Right hindlimb (tissue), 1 donor: ENCODE data around the gene STXBP4.

Experiments used
- DNase-seq: peaks from one replicate; pipeline ENCODE4 v3.0.0-alpha.2; 2018

The STXBP4 gene, protein sequence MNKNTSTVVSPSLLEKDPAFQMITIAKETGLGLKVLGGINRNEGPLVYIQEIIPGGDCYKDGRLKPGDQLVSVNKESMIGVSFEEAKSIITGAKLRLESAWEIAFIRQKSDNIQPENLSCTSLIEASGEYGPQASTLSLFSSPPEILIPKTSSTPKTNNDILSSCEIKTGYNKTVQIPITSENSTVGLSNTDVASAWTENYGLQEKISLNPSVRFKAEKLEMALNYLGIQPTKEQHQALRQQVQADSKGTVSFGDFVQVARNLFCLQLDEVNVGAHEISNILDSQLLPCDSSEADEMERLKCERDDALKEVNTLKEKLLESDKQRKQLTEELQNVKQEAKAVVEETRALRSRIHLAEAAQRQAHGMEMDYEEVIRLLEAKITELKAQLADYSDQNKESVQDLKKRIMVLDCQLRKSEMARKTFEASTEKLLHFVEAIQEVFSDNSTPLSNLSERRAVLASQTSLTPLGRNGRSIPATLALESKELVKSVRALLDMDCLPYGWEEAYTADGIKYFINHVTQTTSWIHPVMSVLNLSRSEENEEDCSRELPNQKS

DNA sequence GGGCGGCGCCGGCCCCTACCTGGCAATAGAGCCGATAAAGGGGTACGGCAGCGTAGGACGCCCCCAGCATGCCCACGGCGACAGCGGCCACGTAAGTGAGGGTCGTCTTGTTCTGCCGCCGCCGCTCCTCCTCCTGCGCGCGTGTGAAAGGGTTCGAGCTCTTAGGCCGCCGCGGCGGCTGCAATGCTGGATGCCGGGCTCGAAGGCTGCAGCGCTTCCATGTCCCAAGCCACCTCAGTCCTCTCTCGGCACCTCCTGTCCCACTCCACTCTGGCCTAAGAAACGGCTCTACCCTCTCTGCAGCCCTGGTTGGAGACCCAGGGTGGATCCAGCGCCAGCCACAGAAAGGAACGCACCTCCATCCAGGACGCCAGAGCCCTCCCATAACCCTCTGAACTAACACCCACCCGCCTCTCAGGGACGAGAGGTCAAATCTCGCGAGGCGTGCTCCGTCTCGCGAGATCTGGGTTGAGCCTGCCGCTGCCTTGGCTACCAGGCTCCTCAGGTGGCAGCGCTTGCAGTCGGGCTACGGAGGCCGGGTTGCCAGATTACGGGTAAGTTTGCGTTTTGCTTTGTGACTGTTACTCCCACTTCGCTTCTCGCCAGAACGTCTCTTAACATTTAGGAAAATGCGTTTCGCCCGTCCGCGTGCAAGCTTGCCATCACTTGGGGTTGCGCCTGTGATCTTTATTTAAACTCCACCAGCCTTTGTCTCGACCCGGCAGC is at the start of gene STXBP4, which contains the start of gene COX11:
Gene STXBP4 (plus strand): TSS at position 504 of the 726 bp plus-strand sequence. CDS start 17,455 bp downstream, outside the sequence.
Gene COX11 (minus strand): TSS at position 393 of the 726 bp plus-strand sequence. CDS start 8 bp downstream, at position 385.
- DNase-seq: peak; percentile 97

DNA sequence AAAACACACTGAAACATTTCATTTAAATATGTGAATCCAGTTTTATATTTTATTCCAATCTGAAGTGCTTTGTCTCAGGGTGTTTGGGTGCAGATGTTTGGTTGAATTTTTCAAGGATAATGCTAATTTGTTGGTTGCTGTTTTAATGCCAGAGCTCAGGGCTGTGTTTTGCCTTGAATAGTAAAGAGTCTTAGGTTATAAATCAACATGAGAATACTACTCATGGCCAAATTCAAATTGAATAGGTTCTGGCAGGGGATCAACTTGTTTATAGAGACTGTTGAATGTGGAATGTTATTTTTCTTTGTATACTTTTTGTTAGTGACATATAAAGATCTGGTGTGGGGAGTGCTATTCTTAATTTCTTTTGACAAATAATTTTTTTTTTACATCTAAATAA is 49.1 kb upstream of the STXBP4 start:
- DNase-seq: no peak

DNA sequence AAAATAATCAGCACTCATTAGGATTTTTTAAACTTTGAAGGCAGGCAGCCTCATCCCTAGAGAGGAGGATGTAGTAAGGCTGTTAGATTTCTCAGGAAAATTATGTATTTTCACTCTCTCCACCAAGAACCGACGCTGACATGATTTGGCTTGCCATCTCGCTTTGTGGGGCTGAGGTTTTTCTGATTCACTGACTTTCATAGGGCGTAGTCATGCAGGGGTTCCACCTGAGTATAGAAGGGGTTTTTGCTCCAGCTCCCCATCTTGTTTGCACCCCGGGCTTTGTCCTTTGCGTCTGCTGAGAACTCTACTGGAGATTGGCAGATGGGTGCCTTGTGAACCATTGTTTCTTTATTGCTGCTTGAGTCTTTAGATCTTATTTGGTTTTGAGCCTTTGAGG is 47.7 kb upstream of the STXBP4 start:
- DNase-seq: no peak

DNA sequence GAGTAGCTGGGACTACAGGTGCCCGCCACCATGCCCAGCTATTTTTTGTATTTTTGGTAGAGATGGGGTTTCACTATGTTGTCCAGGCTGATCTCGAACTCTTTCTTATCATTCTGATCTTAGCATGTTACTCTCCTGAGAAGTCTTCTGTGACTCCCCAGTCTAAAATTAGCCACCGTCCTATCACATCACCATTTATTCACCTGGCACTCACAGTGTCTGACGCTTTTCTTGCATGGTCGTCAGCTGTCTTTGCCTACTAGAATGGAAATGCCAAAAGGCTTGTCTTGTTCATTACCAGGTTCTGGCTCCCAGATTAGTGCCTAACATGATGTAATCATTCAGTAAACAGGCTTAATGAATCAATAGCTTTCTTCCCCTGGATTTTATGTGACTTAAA is 44.2 kb upstream of the STXBP4 start:
- DNase-seq: no peak

DNA sequence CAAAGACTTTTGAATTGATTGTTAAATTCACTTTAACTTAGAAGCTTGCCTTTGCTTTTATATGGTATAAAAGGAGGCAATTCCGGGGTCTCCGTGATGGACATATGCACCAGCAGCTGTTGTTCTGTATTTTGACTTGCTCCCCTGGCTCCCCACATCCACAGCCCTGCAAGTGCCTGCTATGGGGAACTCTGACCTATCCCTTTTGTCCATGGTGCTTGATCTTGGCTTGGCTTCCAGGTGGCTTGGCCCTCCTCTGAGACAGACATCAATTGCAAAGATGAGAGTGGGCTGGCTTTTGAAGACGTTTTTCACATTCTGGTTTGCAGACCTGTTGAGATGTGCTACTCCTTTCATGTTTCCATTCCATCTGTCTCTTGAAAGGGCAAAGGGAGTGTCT is 41.0 kb upstream of the STXBP4 start:
- DNase-seq: no peak

DNA sequence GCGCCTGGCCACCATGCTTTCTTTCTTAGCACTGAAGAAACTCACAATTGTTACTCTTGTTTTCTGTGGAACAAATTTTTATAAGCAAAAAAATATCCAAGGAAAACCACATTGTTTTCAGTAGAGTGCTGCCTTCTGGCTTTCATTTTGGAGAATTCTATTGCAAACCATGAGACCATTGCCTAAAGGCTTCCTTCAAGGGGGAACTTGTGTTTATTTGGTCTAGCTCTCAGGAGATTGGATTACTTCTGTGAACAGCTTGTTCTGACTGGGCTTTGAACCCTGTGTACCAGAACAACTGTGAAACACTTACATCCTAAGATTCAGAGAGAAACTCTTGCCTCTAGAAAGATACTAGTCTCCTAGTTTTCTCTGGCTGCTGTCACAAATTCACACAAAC is 35.9 kb upstream of the STXBP4 start:
- DNase-seq: no peak

DNA sequence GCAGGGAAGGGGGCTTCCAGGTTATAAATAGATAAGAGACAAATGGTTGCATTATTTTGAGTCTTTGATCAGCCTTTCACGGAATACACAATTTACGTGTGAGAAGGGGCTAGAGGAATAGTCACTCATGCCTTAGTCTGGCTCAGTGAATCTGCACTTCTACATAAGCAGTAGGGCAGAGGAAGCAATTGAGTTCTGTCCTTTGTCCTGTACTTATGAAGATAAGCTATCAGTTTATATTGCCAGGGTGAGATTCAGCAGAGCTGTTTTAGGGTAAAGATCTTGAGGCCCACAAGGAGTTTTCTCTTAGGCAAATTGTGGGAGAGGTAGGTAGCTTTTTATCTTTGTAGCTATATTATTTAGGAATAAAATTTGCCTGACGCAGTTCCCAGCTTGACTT is 34.6 kb upstream of the STXBP4 start:
- DNase-seq: no peak

DNA sequence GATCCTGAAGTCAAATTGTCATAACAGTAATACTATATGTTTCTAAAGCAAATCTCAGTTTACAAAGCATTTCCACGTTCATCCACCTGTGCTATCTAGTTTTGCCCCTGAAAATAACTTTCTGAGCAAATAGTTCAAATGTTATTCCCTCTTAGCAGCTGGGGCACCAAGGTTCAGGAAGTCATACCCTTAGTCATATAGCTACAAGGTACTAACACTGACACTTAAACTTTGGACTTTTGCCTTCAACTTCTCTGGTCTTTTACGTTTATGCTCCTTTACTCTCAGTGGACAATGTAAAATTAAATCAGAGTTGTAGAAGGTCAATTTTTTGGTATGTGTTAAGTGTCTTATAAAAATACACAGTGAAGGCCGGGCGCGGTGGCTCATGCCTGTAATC is 33.1 kb upstream of the STXBP4 start:
- no peak for DNase-seq

DNA sequence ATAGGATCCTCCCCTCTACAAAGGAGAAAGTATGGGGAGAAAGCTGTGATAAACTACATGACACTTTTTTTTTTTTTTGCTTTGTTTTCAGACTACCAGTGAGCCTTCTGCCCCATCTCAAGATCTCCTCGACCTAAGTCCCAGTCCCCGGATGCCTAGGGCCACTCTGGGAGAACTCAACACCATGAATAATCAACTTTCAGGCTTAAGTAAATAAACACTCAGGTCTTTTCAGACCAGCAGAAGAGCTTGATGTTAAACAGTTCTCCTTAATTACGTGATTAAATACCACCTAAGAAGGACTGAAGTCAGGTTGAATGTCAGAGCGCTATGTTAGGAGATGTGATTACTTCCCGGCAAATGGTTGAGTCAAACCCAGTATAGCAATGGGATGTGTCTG is 31.5 kb upstream of the STXBP4 start:
- no peak for DNase-seq

DNA sequence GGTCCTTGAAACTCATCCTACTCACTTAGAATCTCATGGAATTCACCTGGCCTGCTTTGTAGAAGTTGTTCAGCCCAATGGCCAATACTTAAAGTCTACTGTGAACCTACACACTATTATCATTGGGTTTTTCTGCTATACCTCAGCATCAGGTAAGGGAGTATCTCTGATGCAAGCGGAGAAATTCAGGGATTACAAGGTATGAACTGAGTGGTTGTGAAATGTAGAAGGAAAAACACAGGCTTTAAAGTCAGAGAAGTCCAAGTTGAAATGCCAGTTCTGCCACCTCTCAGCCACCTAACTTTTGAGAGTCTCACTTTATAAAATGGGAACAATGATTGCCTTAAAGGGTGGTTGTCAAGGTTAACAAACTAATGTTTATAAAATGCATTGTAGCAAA is 31.1 kb upstream of the STXBP4 start:
- no peak for DNase-seq

DNA sequence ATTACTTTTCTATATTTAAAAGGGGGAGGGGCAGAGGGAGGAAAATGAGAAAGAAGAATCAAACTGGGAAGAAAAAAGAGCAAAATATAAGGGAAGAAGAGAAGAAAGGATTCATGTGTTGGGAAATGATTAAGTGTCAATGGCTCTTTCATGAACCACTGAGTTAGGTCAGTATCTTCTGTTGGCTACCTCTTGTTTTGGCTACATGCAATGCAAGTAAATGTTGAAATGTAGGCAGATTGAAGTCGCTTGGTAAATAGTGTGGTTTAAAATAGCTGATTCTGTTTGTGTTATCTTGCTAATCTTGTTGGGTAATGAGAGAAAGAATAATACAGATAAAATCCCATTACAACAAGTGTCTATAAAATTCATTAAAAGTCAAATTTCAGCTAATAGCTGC is 27.3 kb upstream of the STXBP4 start:
- no peak for DNase-seq

DNA sequence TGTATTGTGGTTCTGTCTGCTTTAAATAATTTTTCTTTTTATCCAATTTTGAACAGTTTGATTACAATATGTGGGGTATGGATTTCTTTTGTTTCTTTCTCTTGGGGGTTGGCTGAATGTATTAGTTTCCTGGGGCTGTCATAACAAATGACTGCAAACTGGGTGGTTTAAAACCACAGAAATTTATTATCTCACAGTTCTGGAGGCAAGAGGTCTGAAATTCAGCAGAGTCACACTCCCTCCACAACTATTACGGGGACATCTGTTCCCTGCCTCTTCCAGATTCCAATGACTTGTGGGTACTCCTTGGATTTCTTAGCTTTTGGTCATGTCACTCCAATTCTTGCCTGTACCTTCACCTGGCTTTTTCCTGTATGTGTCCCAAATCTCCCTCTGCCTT is 23.8 kb upstream of the STXBP4 start:
- DNase-seq: no peak

DNA sequence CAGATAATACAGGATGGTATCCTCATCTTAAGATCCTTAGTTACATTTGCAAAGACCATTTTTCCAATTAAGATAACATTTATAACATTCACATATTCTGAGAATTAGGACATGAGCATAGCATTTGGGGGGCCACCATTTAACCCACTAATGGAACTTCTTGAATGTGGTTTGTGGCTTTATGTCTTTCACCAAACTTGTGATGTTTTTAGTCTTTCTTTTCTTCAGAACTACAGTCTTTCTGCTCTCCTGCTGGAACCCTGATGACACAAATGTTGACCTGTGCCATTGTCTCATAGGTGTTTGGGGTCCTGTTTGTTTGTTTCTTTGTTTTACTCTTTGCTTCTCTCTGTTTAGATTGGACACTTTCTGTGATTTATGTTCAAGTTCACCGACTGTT is 23.3 kb upstream of the STXBP4 start:
- DNase-seq: no peak

DNA sequence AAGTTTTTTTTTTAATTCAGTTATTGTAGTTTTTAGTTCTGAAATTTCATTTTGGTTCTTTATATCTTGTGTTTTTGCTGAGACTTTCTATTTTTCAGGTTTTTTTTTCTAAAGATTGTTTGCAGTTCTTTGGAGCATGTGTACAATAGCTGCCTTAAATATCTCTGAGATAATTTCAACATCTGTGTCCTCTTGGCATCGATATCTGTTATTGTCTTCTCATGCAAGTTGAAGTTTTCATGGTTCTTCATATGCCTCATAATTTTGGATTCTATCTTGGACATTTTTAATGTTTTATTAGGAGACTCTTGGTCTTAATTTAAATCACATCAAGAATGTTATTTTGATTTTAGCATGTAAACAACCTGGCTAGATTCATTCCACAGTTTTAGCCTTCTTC is 22.9 kb upstream of the STXBP4 start:
- no peak for DNase-seq

DNA sequence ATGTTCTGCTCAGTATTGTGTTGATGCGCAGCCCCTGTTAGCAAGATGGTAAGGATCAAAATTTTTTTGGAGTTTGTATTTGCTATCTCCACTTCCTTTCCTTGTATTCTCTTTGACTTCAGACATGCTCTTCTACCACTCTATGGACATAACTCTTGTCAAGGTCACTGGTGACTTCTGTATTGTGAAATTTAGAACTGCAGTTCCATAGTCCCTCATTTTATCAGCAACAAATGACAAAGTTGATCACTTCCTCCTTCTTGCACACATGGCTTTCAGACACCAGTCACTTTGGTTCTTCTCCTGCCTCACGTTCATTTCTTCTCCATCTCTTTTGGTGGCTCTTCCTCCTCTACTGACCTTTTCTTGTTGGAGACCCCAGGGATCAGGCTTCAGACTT is 21.2 kb upstream of the STXBP4 start:
- no peak for DNase-seq

DNA sequence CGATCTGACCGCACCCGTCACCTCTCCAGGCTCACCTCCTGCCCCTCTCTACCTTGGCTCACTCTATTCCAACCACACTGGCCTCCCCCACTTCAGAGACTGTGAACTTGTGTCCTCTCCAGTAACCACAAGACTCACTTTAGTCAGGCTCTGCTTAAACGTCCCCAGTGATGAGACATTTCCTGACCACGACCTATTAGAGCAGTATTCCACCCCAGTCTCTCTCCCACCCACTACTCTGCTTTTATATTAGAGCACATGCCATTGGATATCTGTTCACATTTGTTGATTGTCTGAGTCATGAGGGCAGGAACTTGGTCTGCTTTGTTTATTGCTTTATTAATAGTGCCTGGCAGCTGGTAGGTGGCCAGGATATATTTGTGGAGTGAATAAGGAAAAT is 20.2 kb upstream of the STXBP4 start:
- DNase-seq: no peak

DNA sequence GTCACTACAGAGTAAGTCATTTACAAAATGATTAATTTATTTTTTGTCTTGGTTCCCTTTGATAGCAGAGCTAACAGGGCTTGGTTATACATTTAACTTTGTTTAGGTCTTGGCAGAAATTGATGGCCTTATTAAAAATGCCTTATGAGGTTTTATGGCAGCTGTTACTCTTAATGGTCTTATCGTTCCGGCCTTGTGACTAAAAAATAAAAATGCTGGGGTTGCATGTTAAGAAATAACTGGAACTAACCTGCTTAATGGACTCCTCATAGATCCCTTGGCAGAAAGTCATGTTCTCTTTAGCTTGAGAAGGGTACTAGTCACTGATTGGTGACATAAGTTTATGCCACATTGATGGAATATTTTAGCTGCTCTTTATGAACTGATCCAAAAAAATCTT is 18.4 kb upstream of the STXBP4 start:
- no peak for DNase-seq

DNA sequence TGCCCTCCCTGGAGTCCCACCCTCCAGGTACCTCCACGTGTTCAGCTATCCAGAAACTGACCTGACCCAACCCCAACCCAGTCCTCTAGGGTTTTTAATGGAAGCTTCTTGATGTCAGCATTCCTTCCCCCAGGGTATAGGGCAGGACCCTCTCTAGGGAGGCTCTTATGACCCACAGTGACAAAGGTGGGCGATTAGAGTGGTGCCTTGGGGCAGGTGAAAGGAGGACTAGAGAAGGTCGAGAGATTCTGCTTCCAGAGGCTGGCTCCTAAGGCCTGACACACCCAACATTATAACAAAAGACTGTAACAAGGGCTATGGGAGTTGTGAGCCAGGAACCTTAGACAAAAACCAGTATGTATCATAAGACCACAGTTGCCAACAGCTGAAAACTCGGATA is 17.3 kb upstream of the STXBP4 start:
- no peak for DNase-seq

DNA sequence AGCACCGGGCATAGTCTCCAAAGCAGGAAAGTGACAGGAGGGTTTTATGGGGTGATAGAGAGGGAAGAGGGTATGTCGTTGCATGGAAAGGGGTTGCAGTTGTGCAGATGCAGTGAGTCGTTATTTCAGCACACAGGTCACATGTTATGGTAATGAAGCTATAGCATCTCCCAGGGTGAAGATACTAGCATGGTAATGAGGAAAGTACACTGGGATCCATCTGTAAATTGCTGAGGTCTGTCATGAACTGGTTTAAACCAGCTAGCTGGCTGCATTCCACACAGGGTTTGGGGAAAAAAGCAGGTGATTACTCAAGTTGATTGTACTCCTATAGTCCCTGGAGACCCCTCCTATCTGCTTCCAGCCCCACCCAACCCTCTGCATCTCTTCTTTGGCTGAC is 11.8 kb upstream of the STXBP4 start:
- no peak for DNase-seq

DNA sequence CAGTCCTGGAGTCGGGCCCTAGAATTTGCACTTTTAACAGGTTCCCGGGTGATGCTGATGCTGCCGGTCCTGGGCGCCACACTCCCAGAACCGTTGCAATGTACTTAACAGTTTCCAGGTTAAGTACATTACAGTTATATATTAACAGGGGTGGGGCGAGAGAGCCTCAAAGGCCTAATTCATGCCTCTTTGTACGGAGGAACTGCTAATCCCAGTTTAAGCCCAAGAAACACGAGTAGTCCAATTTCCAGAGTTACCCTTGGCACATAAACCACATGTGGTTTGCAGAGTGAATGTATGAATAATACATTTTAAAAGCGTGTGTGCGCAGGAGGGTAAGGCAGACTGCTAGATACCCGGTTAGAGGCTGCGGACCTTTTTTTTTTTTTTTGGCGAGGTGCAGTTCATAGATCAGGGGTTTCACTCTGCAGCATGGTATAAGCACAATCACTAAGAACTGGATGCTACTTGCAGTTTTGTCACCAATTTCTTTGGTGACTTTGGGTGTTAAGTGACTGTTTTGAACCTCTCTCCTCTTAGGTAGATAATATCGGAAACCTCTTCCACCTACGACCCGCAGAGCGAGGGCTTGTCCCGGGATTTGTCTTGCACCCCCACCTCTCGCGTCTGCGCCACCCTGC is 824 bp upstream of the STXBP4 start:
- DNase-seq: peak; percentile 28

DNA sequence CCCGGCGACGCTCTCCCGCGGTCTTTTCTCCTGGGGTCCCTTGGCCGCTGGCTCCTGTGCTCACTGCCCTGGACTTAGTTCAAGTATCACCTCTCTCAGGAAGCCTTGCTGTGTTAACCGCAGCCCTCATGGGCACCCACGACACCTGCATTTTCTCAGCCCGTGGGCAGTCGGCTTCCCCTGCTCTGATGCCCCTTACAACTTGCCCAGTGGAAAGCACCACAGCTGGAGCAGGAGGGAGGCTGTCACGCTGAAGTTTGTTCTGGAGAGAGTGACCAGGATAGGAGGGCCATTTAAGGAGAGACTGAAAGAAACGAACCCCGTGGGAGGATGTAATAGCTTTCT is 395 bp downstream of the STXBP4 start:
- DNase-seq: no peak

DNA sequence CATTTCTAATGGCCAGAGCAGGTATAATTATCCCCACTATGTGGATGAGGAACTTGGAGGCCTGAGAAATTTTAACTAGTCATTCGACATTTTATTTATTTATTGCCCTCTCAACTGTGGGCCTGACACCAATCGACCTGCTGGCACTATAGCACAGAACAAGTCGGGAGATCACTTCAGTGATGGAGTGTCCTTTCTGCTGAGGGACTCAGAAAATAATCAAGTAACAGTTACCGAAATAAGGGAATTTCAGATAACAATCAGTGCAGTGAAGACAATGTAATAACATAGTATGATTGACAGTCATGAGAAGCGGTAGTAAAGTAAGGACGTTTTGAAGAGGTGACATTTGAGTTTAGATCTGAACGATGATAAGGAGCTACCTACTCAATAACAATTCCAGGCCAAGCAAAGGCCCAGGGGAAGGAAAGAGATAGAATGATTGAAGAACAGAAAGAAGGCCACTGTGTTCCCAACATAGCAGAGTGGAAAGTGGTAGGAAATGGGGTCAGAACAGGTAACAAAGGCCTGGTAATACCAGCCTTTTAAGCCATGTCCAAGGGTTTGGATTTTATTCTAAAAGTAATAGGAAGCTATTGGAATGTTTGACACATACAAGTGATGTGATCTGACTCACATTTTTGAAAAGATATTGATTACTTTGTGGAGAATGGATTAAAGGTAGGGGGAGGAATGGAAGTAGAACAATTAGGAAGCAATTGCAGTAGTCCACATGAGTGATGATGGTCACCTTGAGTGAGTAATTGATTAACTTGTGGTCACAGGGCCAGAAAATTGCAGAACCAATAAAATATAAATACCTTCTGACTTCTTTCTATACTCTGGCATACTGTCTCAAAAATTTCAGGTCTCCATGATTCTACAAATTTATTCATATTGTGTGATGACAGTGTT is 1.4 kb downstream of the STXBP4 start:
- DNase-seq: no peak

DNA sequence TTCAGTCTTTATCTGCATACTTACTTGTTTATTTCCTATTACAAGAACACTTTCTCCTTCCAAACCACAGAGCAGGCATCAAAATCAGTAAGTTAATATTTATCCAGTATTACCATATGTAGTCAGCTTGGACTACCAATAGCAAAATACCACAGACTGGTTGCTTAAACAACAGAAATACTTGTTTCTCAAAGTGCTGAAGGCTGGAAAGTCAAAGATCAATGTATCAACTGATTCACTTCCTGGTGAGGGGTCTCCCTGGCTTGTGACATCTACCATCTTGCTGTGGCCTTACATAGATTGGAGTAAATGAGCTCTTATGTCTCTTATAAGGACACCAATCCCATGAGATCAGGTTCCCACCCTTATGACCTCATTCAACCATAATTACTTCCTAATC is 2.6 kb downstream of the STXBP4 start:
- no peak for DNase-seq
